Skeletal muscle tissue (tissue), 4 donors: ENCODE measurements around the gene CCZ1. TPM values are rescaled to one million over a fixed set of nuclear protein-coding genes. Genes with fewer than 3 reads are reported as not detected.
"Not testable (repeated sequence)": the region's sequence is repeated elsewhere in the genome, so short reads cannot be mapped to it uniquely, and the experiment has no call there.

Experiments used
- H3K27ac ChIP-seq: one replicate; pipeline ENCODE4 v1.7.0; 2013; ENCODE audit warnings: mild to moderate bottlenecking, low read depth, low read length, inconsistent platforms
- H3K27me3 ChIP-seq, 3 donors: one replicate each; pipeline ENCODE4 v1.7.0; 2013; ENCODE audit warnings: low read length in 3 of 3; ENCODE audit not compliant: control insufficient read depth in 3 of 3, insufficient read depth in 3 of 3
- H3K36me3 ChIP-seq, 3 donors: one replicate each; pipeline ENCODE4 v1.7.0; 2013; ENCODE audit warnings: low read length in 3 of 3; ENCODE audit not compliant: control insufficient read depth in 3 of 3, insufficient read depth in 3 of 3
- H3K4me1 ChIP-seq, 3 donors: one replicate each; pipeline ENCODE4 v1.7.0; 2013; ENCODE audit warnings: low read length in 3 of 3, mild to moderate bottlenecking in 3 of 3; ENCODE audit not compliant: control insufficient read depth in 3 of 3, insufficient read depth in 3 of 3
- H3K4me3 ChIP-seq, 3 donors: one replicate each; pipeline ENCODE4 v1.7.0; 2013; ENCODE audit warnings: low read length in 3 of 3
- H3K9ac ChIP-seq, 3 donors: one replicate each; pipeline ENCODE4 v1.7.0; 2013; ENCODE audit warnings: low read length in 3 of 3, mild to moderate bottlenecking in 3 of 3, moderate library complexity in 2 of 3, low read depth in 1 of 3
- H3K9me3 ChIP-seq, 3 donors: one replicate each; pipeline ENCODE4 v1.7.0; 2013; ENCODE audit warnings: low read length in 3 of 3; ENCODE audit not compliant: control insufficient read depth in 3 of 3
- total RNA-seq: library from RNA; depleted of rRNA; stranded (reverse); fragments of >200 nt; gene quantifications from one replicate; pipeline ENCODE4 v1.2.3, GENCODE V29; 2014
- donor health status: Osteomylitis.

Gene CCZ1
- total RNA-seq: 55.3 TPM

- H3K9ac ChIP-seq: peak within 1 kb of the TSS in 1 of 3 donors; percentile 60
- H3K36me3 ChIP-seq, H3K27ac ChIP-seq, H3K27me3 ChIP-seq, H3K4me1 ChIP-seq, H3K9me3 ChIP-seq: not testable (repeated sequence)
- H3K4me3 ChIP-seq: peak within 1 kb of the TSS; percentile 38 to 56 (median 46)
Observed at GRCh38 chr7:5898480-5899224, at the start of gene CCZ1. CCZ1 (plus strand) TSS chr7:5898733; CDS start chr7:5898800, 67 bp downstream.

DNA sequence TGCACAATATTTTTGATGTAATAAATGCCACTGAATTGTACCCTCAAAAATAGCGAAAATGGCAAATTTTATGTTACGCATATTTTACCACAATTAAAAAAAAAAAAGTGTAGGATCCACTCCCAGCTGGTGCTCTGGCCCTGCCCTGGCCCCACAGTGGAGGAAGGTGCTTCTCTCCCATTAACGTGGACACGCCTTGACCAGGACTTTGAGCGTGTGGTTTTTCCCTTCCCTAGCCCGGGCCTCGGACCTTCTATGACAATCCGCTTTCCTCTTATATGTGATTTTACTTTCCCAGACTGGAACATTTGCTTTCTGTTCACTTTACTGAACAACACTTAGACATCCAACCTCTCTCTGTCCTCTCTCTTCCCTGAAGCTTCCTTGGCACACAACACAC lies 47.6 kb upstream of the CCZ1 start:
- H3K27me3 ChIP-seq: peaks cover 0 to 4% (median 0%) of the 10 kb centered on the region in 3 donors
- no peaks in the 10 kb centered on the region for H3K4me1 ChIP-seq
- H3K4me3 ChIP-seq: no peak overlapping the region
- no peak overlapping the region for H3K27ac ChIP-seq
- no peaks in the 10 kb centered on the region for H3K36me3 ChIP-seq
- no peak overlapping the region for H3K9ac ChIP-seq
- no peaks in the 10 kb centered on the region for H3K9me3 ChIP-seq

DNA sequence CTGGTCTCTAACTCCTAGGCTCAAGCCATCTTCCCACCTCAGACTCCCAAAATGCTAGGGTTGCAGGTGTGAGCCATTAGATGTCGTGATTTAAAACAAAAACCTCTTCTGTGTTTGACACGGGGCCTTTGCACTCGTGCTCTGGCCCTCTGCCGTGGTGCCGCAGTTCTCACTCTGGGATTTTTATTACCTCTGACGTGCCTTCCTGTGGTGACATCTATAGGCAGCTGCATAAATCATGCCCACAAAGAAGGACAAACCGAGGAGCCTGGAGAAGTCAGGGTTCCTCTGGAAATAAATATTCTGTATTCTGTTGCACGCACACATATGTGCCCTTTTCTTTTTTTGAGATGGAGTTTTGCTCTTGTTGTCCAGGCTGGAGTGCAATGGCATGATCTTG lies 43.8 kb upstream of the CCZ1 start:
- no peaks in the 10 kb centered on the region for H3K9me3 ChIP-seq

GRCh38 chr7:5857041-5857575 lies 41.4 kb upstream of the CCZ1 start:
- H3K27ac ChIP-seq, H3K36me3 ChIP-seq, H3K9ac ChIP-seq, H3K9me3 ChIP-seq, H3K4me3 ChIP-seq, H3K27me3 ChIP-seq, H3K4me1 ChIP-seq: not testable (repeated sequence)

More for the DNA sequence above, 43.8 kb upstream of the CCZ1 start:
- Histone ChIP-seq H3K4me1 (no peaks in the 10 kb centered on the region), H3K36me3 (no peaks in the 10 kb centered on the region), H3K4me3 (no peak overlapping the region), H3K27ac (no peak overlapping the region), H3K27me3 (peaks cover 0 to 4% (median 0%) of the 10 kb centered on the region in 3 donors), H3K9ac (no peak overlapping the region)

GRCh38 chr7:5858494-5858893 lies 40.0 kb upstream of the CCZ1 start:
- not testable (repeated sequence) for H3K9me3 ChIP-seq, H3K27me3 ChIP-seq, H3K36me3 ChIP-seq, H3K27ac ChIP-seq, H3K9ac ChIP-seq, H3K4me3 ChIP-seq, H3K4me1 ChIP-seq

- not testable (repeated sequence) for H3K27ac ChIP-seq, H3K27me3 ChIP-seq, H3K9me3 ChIP-seq, H3K4me3 ChIP-seq, H3K4me1 ChIP-seq, H3K9ac ChIP-seq, H3K36me3 ChIP-seq
Observed at GRCh38 chr7:5861281-5861680, 37.3 kb upstream of the CCZ1 start.

- not testable (repeated sequence) for H3K27ac ChIP-seq, H3K4me1 ChIP-seq, H3K4me3 ChIP-seq, H3K9ac ChIP-seq, H3K36me3 ChIP-seq, H3K27me3 ChIP-seq, H3K9me3 ChIP-seq
Observed at GRCh38 chr7:5862753-5863366, 35.7 kb upstream of the CCZ1 start.

- not testable (repeated sequence) for H3K9me3 ChIP-seq, H3K4me1 ChIP-seq, H3K4me3 ChIP-seq, H3K36me3 ChIP-seq, H3K9ac ChIP-seq, H3K27me3 ChIP-seq, H3K27ac ChIP-seq
Observed at GRCh38 chr7:5865279-5865931, 33.1 kb upstream of the CCZ1 start.

GRCh38 chr7:5867060-5867459 lies 31.5 kb upstream of the CCZ1 start:
- Histone ChIP-seq H3K9ac (no peak overlapping the region), H3K4me1 (no peaks in the 10 kb centered on the region), H3K27me3 (peaks cover 2 to 5% (median 3%) of the 10 kb centered on the region in 3 donors), H3K4me3 (no peak overlapping the region), H3K9me3 (no peaks in the 10 kb centered on the region), H3K27ac (no peak overlapping the region), H3K36me3 (no peaks in the 10 kb centered on the region)

DNA sequence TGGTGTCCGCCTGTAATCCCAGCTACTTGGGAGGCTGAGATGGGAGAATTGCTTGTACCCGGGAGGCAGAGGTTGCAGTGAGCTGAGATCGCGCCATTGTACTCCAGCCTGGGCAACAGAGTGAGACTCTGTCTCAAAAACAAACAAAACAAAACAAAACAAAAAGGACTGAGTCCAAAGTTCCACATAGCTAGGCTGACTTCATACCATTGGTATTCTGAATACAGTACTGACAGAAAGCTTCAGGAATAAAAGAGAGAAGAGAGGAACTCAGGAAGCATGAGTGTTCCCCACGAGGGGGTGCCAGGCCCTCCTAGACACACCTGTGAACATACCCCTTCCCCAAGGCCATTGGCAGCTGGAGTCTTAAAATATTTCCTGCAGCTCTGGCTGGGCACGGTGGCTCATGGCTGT lies 29.6 kb upstream of the CCZ1 start:
- not testable (repeated sequence) for H3K36me3 ChIP-seq, H3K27ac ChIP-seq, H3K4me3 ChIP-seq, H3K27me3 ChIP-seq, H3K9ac ChIP-seq, H3K9me3 ChIP-seq, H3K4me1 ChIP-seq
